NCI-H2107 (cell line): Measurements from ENCODE around the gene IDH3A.

Source experiments
- DNase-seq: peaks from one replicate; lab custom pipeline; 2025; lab: John Stamatoyannopoulos, UW

IDH3A gene

GRCh38 chr15:78204351-78205309 is 55.5 kb downstream of the IDH3A start:
- DNase-seq, result no peak

DNA sequence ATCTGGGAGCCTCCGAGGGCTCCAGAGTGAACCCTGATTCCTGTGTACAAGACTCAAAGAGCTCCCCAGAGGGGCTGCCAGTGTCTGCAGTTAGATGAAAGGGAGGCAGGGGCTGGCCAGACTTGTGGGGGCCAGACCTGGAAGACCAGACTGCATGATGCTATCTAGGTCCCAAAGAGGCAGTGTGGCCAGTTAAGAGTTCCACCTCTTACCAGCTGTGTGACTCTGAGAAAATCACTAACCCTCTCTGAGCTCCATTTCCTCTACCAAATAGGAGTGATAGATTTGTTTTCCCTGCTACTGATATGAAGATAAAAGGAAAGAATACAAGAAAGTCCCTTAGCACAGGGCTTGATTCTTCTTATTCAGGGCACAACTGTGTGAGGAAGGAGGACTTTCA is 56.2 kb downstream of the IDH3A start:
- DNase-seq, result no peak

GRCh38 chr15:78205856-78206255 is 56.7 kb downstream of the IDH3A start:
- no peak for DNase-seq

- DNase-seq, result no peak
Measured at GRCh38 chr15:78206326-78207109, 57.4 kb downstream of the IDH3A start.

DNA sequence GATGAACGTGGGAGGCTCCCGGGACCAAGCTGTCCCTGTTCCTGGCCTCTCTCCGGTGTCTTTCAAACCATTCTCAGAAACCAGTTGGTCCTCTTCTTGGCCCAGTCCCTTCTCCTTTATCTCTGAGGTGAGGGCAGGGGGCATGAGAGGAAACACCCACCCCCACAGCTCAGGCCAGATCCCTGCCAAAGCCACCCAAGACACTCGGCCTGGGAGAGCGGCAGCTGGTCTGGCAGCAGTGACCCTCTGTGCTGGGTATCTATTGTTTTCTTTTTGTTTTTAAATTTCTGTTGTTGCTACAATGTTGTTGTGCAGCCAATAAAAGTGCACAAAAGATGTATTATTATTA is 57.9 kb downstream of the IDH3A start:
- DNase-seq, result no peak

- DNase-seq, result no peak
Measured at GRCh38 chr15:78207641-78208340, 58.6 kb downstream of the IDH3A start.

- no peak for DNase-seq
Measured at GRCh38 chr15:78208341-78208844, 59.2 kb downstream of the IDH3A start.

GRCh38 chr15:78208887-78209645 is 59.9 kb downstream of the IDH3A start:
- no peak for DNase-seq

DNA sequence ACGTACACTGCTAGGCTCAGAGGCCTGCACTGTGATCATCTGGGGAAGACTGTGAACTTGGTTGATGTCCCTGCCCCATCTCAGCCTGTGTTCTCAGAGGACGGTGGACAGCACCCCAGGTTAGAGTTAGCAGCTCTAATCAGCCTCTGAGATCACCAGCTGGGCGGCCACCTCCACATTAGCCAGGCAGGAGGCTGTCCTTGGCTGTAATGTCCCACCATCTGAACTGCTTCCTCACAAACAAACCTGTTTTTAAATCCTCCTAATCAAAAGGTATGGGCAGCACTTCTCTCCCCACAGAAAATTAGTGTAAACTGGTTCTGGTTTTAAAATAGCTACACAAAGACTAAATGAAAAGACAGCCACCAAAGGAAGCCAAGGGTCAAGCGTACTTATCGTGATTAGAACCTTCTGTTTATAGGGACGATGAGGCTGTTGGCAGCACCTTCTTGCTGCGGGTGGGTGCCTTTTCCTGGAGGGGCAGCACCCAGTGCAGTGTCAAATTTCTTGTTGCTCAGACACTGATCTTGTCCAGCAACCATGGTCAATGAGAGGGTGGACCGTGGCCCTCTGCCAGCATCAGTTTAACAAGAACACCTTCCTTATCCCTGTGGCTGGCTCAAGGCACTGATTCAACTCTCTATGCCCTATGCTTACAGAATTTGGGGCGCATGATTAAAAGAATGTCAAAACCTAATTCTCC is 60.6 kb downstream of the IDH3A start:
- no peak for DNase-seq

DNA sequence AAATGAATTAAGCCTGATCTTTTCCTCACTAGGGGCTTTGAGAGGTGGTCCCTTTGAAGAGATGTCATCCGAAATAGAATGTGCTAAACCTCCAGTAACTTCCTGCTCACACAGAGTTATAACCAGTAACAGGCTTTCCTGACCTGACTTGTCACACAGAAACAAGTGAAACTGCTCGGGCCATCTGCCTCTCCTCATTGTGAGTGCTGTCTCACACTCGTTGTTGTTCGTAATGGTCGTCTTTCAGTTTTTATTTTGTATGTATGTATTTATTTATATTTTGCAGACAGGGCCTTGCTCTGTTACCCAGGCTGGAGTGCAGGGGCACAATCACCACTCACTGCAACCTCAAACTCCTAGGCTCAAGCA is 61.2 kb downstream of the IDH3A start:
- no peak for DNase-seq

GRCh38 chr15:78211189-78211921 is 62.2 kb downstream of the IDH3A start:
- no peak for DNase-seq

DNA sequence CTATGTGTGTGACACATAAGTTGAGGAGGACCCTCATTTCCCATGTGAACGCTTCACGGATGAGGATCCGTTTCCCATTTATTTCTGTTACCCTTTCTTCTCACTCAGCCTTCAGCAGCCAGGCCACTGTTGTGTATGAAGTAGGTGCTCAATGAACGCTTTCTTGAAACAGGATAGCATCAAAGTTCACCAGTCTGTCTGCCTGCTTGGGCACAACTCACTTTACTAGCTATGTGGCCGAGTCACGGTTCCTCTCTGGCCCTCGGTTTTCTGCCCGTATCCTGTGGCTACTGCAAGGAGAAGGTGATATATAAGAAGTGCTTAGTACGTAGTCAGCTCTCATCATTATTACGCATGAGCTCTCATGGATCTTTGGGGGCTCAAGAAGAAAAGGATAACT is 62.8 kb downstream of the IDH3A start:
- DNase-seq, result no peak

GRCh38 chr15:78212546-78213424 is 63.6 kb downstream of the IDH3A start:
- DNase-seq, result no peak

GRCh38 chr15:78213425-78213750 is 64.2 kb downstream of the IDH3A start:
- DNase-seq, result no peak

DNA sequence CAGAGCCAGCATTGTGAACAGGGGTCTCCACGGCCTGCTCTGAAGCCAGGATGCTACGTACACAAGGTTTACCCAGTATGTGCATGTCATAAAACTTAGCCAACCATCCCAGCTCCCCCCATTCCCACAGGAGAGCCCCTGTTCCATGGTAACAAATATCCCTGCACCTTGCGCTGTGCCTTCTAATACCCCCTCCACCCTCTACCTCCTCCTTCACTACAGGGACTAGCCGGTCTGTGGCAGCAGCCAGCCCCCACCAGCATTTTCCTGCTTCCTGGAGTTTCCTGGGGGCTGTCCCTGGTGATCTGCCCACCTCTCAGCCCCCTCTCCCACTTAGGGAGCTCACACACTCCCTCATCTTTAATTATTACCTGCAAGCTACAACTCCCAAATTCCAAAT is 64.8 kb downstream of the IDH3A start:
- DNase-seq, result no peak

GRCh38 chr15:78216276-78217104 is 67.3 kb downstream of the IDH3A start:
- no peak for DNase-seq

DNA sequence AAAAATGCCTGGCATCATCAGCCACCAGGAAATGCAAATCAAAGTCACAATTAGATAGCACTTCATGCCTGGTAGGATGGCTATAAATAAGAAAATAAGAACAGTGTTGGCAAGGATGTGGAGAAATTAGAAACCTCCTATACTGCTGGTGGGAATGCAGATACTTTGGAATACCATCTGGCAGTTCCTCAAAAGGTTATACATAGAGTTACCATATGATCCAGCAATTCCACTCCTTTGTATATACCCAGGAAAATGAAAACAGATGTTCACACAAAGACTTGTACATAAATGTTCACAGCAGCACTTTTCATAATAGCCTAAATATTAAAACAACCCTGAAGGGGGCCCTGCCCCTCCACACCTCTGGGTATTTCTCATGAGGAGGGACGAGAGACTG is 71.6 kb downstream of the IDH3A start:
- DNase-seq, result no peak
